HG02763 (cell line): ENCODE measurements around the gene PIP4K2A.
"Not testable (repeated sequence)": the region's sequence is repeated elsewhere in the genome, so short reads cannot be mapped to it uniquely, and the experiment has no call there.

Source experiments
- ATAC-seq: cut with Tn5 transposase; IDR thresholded peaks from one replicate; pipeline ENCODE4 v1.9.1; 2021; ENCODE audit warnings: mild to moderate bottlenecking, moderate library complexity; ENCODE audit not compliant: unreplicated experiment

Gene PIP4K2A

GRCh38 chr10:22697101-22697500 is 17.3 kb downstream of the PIP4K2A start:
- ATAC-seq: no peak

- ATAC-seq: no peak
Measured at GRCh38 chr10:22693860-22694259, 20.5 kb downstream of the PIP4K2A start.

- ATAC-seq: no peak
Measured at GRCh38 chr10:22693371-22693784, 21.0 kb downstream of the PIP4K2A start.

- not testable (repeated sequence) for ATAC-seq
Measured at GRCh38 chr10:22692119-22692518, 22.3 kb downstream of the PIP4K2A start.

GRCh38 chr10:22690614-22691431 is 23.6 kb downstream of the PIP4K2A start:
- ATAC-seq: no peak

- ATAC-seq: no peak
Measured at GRCh38 chr10:22690158-22690557, 24.2 kb downstream of the PIP4K2A start.

GRCh38 chr10:22686347-22686746 is 28.0 kb downstream of the PIP4K2A start:
- ATAC-seq: no peak

- no peak for ATAC-seq
Measured at GRCh38 chr10:22685926-22686325, 28.5 kb downstream of the PIP4K2A start.

GRCh38 chr10:22684699-22685098 is 29.7 kb downstream of the PIP4K2A start:
- no peak for ATAC-seq

GRCh38 chr10:22683140-22683389 is 31.3 kb downstream of the PIP4K2A start:
- ATAC-seq: peak; percentile 60

GRCh38 chr10:22682237-22683139 is 31.9 kb downstream of the PIP4K2A start:
- ATAC-seq: peak; percentile 27

- no peak for ATAC-seq
Measured at GRCh38 chr10:22681783-22682183, 32.6 kb downstream of the PIP4K2A start.

GRCh38 chr10:22681301-22681700 is 33.1 kb downstream of the PIP4K2A start:
- no peak for ATAC-seq

GRCh38 chr10:22679608-22680007 is 34.8 kb downstream of the PIP4K2A start:
- no peak for ATAC-seq

- no peak for ATAC-seq
Measured at GRCh38 chr10:22677333-22677732, 37.0 kb downstream of the PIP4K2A start.

- ATAC-seq: no peak
Measured at GRCh38 chr10:22676435-22676834, 37.9 kb downstream of the PIP4K2A start.

- ATAC-seq: no peak
Measured at GRCh38 chr10:22674573-22674930, 39.8 kb downstream of the PIP4K2A start.

- no peak for ATAC-seq
Measured at GRCh38 chr10:22673785-22674572, 40.4 kb downstream of the PIP4K2A start.

- no peak for ATAC-seq
Measured at GRCh38 chr10:22673091-22673392, 41.3 kb downstream of the PIP4K2A start.

- ATAC-seq: no peak
Measured at GRCh38 chr10:22672319-22673090, 41.9 kb downstream of the PIP4K2A start.

GRCh38 chr10:22670788-22671187 is 43.6 kb downstream of the PIP4K2A start:
- no peak for ATAC-seq
